22Rv1 (cell line): Measurements from ENCODE around the gene INSC.

Experiments used
- H3K27ac ChIP-seq: fragments of 450-650 bp; 2 replicates; pipeline ENCODE4 v1.5.1; 2017
- ZFX ChIP-seq: fragments of 450-650 bp; IDR thresholded peaks from 2 replicates; pipeline ENCODE4 v1.6.1; 2017; ENCODE audit warnings: antibody characterized with exemption, borderline replicate concordance
- TF ChIP-seq, protein P1 (sequence below): fragments of 450-650 bp; IDR thresholded peaks from 2 replicates; pipeline ENCODE4 v1.5.1; 2017; ENCODE audit warnings: mild to moderate bottlenecking

The INSC gene

DNA sequence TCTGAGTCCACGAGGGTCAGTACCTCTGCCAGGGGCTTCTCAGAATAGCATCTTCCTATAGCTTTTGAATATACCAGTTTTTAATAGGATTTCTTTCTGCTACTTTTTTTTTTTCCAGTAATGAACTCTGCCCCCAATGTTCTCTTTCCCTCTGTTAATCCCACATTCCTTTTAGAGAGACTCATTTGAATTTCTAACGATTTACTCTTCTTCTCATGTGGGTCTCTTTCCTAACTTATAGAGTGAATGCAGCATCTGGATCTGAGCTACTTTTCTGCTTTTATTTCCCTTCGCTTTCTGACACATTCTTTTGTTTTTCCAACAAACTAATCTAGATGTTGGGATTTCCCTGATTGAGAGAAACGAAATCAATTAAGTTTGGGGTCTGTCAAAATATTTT lies 71.4 kb downstream of the INSC start:
- no peak overlapping the region for H3K27ac ChIP-seq
- TF ChIP-seq, protein P1, sequence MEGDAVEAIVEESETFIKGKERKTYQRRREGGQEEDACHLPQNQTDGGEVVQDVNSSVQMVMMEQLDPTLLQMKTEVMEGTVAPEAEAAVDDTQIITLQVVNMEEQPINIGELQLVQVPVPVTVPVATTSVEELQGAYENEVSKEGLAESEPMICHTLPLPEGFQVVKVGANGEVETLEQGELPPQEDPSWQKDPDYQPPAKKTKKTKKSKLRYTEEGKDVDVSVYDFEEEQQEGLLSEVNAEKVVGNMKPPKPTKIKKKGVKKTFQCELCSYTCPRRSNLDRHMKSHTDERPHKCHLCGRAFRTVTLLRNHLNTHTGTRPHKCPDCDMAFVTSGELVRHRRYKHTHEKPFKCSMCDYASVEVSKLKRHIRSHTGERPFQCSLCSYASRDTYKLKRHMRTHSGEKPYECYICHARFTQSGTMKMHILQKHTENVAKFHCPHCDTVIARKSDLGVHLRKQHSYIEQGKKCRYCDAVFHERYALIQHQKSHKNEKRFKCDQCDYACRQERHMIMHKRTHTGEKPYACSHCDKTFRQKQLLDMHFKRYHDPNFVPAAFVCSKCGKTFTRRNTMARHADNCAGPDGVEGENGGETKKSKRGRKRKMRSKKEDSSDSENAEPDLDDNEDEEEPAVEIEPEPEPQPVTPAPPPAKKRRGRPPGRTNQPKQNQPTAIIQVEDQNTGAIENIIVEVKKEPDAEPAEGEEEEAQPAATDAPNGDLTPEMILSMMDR = no peak
- no peak for TF ChIP-seq ZFX

GRCh38 chr11:15189189-15189588 lies 74.5 kb downstream of the INSC start:
- no peak overlapping the region for H3K27ac ChIP-seq
- TF ChIP-seq ZFX = no peak
- TF ChIP-seq, protein P1 = no peak

DNA sequence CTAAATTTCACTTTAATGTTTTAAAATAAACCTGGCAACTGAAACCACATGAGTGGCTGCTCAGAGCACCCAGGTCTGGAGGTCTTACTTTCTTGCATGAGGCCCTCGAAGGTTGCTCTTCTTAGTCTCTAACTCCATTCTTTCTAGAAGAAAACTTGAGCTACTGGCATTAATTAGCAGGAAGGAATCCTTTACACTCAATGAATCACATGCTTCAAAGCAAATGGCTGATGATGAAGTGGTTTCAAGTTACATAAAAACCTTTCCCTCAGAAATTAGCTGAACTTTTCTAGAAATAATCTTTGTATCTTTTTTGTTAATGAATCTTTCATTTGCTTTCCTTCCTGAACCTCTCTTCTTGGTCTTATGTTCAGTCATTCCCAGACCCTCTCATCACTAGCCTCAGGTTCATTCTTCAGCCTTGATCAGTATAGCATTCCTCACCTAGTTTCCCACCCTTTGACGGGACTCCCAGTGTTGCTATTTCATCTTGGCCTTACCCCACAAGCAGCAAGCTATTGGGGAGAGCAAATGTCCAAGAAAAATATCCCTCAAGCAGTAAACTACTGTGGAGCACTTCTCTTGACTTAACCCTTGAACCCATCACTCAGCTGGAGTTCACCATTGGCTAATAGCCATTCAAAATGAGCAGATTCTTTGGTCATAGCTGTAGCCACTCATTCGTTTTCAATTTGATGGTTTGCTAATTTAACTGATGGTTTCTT lies 75.1 kb downstream of the INSC start:
- H3K27ac ChIP-seq = no peak overlapping the region
- no peak for TF ChIP-seq ZFX
- TF ChIP-seq, protein P1 = no peak

- TF ChIP-seq ZFX = no peak
- TF ChIP-seq, protein P1 = no peak
- no peak overlapping the region for H3K27ac ChIP-seq
These were observed 75.9 kb downstream of the INSC start for GRCh38 chr11:15190611-15191010.

- no peak overlapping the region for H3K27ac ChIP-seq
- TF ChIP-seq, protein P1 = 0 out of 2 replicates have a peak, but pooled peaks have one; percentile 9
- TF ChIP-seq ZFX = no peak
These were observed 77.4 kb downstream of the INSC start for GRCh38 chr11:15192005-15192556.

DNA sequence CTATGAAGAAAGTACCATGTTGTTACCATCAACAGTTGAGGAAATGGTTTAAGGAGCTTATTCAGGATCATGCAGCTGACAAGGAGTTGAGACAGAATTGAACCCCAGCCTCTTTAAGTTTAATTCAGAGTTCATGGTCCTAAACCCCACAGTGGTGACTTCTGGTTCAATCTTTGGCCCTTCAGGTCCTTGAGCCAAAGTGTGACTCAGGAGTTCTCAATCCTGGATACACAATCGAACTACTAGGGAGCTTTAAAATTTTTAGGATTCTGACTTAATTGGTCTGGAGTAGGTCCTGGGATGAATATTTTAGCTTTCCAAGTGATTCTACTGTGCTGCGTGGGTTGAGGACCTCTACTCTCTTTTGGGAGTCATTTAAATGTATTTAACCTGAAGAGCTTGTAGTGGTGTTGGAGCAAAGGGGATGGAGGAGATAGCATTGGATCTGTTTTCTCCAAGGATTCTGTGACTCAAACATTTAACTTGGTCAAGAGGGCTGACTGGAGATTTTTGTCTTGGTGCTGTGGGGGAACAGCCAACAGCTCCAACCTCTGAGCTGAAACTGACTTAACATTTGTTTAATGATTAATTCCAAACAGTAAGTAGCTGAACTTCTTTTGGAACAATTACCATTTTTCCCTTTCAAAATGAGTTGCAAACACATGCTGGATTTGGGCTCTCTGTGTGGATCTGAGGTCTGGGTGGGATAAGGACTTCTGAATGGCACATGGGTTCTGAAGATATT lies 80.1 kb downstream of the INSC start:
- peak overlapping the region; percentile 94 for H3K27ac ChIP-seq
- no peak for TF ChIP-seq ZFX
- TF ChIP-seq, protein P1 = no peak
